ENCODE results near the gene PDSS2. TPM values are rescaled to one million over a fixed set of nuclear protein-coding genes. Genes with fewer than 3 reads are reported as not detected.

Gene PDSS2
- total RNA-seq, 4 donors from 2014 or later, result 18.6 to 32.3 (median 25.6) TPM

DNA sequence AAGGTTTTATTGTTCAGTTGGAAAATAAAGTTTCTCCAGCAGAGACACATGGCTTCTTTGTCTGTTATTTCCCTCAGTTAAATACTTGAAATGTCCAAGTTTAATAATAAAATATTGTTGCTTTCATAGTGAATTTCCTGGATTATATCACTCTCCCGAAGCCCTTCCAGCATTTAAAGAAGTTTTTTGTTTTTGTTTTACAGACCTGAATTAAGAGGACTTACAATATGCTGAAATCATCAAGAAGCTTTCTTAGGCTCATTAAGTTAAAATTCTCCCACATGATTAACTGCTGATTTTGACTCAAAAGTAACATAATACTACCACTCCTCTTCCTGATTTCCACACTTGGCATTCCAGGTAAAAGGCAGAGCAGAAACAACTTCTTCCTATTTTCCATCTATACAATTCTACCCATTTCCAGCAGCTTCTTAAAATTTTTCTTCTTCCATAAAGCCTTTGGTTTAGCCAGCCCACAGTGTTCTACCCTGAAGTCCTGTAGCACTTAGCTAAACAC is 35.8 kb downstream of the PDSS2 start:
- no peak for DNase-seq
- H3K36me3 ChIP-seq, result no peaks in the 10 kb centered on the region
- WGBS, 2 donors, result 37 to 38% methylated on average over 1 of the region's 1 CpG
- TF ChIP-seq POLR2A (IDR thresholded peaks at IDR 0.05) (no peak), CTCF (IDR thresholded peaks at IDR 0.05) (no peak)
- peaks cover 0 to 6% of the 10 kb centered on the region in 2 donors for H3K4me1 ChIP-seq
- intact Hi-C loops (cut with DNase I), result no loop called here
- H3K4me3 ChIP-seq (replicated peaks in 1 of 3), result no peak overlapping the region
- no peaks in the 10 kb centered on the region for H3K27me3 ChIP-seq
- H3K27ac ChIP-seq, result no peak overlapping the region
- no peaks in the 10 kb centered on the region for H3K9me3 ChIP-seq

DNA sequence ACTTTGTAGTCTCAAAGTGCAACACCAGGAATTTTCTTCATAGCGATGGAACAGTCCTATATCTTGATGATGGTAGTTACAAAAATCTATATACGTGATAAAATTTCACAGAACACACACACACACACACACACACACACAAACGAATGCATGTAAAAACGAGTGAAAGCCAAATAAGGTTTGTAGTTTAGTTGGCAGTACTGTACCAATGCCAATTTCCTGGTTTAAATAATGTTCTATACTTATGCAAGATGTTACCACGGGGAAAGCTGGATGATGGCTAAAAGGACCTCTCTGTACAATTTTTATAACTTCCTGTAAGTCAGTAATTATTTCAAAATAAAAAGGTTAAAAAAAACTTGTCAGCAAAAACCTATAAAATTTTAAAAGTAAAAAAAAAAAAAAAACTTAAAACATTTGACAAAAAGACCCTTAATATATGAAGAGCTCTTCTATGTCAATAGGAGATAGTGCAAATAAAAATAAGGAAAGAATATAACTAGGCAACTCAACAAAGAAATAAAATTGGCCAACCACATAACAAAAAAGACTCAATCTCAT is 37.6 kb downstream of the PDSS2 start:
- no peak for DNase-seq
- TF ChIP-seq POLR2A (IDR thresholded peaks at IDR 0.05) (no peak), CTCF (IDR thresholded peaks at IDR 0.05) (no peak)
- no peak overlapping the region for H3K27ac ChIP-seq
- intact Hi-C loops (cut with DNase I), result no loop called here
- peaks cover 0 to 6% of the 10 kb centered on the region in 2 donors for H3K4me1 ChIP-seq
- no peak overlapping the region for H3K4me3 ChIP-seq (replicated peaks in 1 of 3)
- H3K9me3 ChIP-seq, result no peaks in the 10 kb centered on the region
- H3K27me3 ChIP-seq, result no peaks in the 10 kb centered on the region
- H3K36me3 ChIP-seq, result no peaks in the 10 kb centered on the region
- 82 to 87% methylated on average over 5 of the region's 5 CpGs for WGBS, 2 donors

DNA sequence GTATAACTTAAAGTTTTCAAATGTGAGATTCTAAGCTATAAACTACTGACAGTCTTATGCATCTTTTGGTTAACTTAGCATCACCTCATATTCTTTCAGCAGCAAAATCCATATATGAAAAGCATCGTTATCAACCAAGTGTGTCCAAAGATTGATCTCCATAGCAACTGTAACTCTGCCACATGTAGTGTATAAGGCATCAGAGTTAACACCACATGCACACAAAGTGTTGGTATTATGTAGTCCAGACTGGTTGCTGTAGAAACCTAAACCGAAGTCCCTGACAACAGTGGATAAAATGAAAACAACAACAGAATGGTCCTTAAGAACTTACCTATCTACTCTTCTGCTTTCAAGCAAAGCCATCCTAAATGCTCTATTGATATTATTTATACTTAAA is 39.6 kb downstream of the PDSS2 start:
- 60 to 72% methylated on average over 2 of the region's 2 CpGs for WGBS, 2 donors

DNA sequence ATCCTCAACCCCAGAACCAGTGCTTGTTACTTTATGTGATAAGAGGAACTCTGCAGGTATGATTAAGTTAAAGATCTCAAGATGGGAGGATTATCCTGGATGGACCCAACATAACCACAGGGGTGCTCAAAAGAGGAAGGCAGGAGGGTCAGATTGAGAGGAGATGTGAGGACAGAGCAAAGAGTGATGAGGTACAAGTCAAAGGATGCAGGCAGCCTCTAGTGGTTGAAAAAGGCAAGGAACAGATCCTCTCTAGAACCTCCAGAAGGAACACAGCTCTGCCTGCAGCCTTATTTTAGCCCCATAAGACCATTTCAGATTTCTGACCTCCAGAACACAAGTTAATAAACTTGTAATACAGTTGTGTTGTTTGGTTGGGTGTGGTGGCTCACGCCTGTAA is 41.2 kb downstream of the PDSS2 start:
- Histone ChIP-seq H3K27ac (no peak overlapping the region), H3K4me3 (replicated peaks in 1 of 3) (no peak overlapping the region), H3K4me1 (peaks cover 8 to 10% of the 10 kb centered on the region in 2 donors), H3K9me3 (no peaks in the 10 kb centered on the region), H3K36me3 (no peaks in the 10 kb centered on the region), H3K27me3 (no peaks in the 10 kb centered on the region)
- no peak for DNase-seq
- intact Hi-C loops (cut with DNase I), result no loop called here
- no peak for TF ChIP-seq POLR2A (IDR thresholded peaks at IDR 0.05)
- no peak for TF ChIP-seq CTCF (IDR thresholded peaks at IDR 0.05)
- WGBS, 2 donors, result 91 to 100% methylated on average over 1 of the region's 1 CpG

More for the DNA sequence above, 39.6 kb downstream of the PDSS2 start:
- Histone ChIP-seq H3K4me1 (peaks cover 1 to 6% of the 10 kb centered on the region in 2 donors), H3K27ac (no peak overlapping the region), H3K9me3 (no peaks in the 10 kb centered on the region), H3K27me3 (no peaks in the 10 kb centered on the region), H3K4me3 (replicated peaks in 1 of 3) (no peak overlapping the region), H3K36me3 (no peaks in the 10 kb centered on the region)
- intact Hi-C loops (cut with DNase I), result no loop called here
- no peak for DNase-seq
- TF ChIP-seq CTCF (IDR thresholded peaks at IDR 0.05) (no peak), POLR2A (IDR thresholded peaks at IDR 0.05) (no peak)

DNA sequence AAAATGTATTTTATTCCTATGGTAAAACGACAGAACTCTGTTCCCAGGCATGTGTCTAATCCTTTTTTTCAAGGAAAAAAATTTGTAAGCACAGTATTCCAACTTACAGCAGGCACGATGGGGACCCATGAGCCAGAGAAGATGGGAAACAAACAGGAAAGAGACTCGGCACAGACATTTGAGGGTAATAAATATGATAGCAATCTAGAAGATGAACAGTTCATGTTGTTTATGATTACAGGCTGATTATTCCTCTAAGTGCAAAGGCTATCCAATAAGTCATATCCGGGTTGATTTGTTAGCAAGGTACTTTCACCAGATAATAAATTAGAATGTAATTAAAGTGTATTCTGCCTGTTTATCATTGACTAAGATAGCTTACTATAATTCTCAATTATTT is 43.2 kb downstream of the PDSS2 start:
- Histone ChIP-seq H3K27ac (no peak overlapping the region), H3K9me3 (no peaks in the 10 kb centered on the region), H3K4me1 (peaks cover 8 to 10% of the 10 kb centered on the region in 2 donors), H3K27me3 (no peaks in the 10 kb centered on the region), H3K36me3 (no peaks in the 10 kb centered on the region), H3K4me3 (replicated peaks in 1 of 3) (no peak overlapping the region)
- intact Hi-C loops (cut with DNase I), result no loop called here
- WGBS, 2 donors, result 88 to 89% methylated on average over 4 of the region's 4 CpGs
- no peak for TF ChIP-seq POLR2A (IDR thresholded peaks at IDR 0.05)
- no peak for TF ChIP-seq CTCF (IDR thresholded peaks at IDR 0.05)
- no peak for DNase-seq
